GM18951 (cell line): ENCODE data around the gene TBX3.

Experiments used
- POLR2A ChIP-seq: IDR thresholded peaks from 4 replicates; pipeline ENCODE4 v1.6.1; 2011; ENCODE audit warnings: mild to moderate bottlenecking; ENCODE audit not compliant: insufficient read length, insufficient read depth; ENCODE audit errors: extremely low read depth
- in situ Hi-C: fragments of 300-500 bp; cut with MboI; formaldehyde crosslinking; loops from one replicate; pipeline ENCODE4 v1.12.0; 2022; ENCODE audit warnings: low sequenced_read_pairs, mixed read lengths, inconsistent platforms; ENCODE audit not compliant: unreplicated experiment

TBX3 gene

GRCh38 chr12:114667669-114668150 is 16.3 kb downstream of the TBX3 start:
- in situ Hi-C loops: loop anchor here (25.0 kb wide), 1 partner anchor 1095 kb away; no protein-coding TSS in a partner anchor
- TF ChIP-seq POLR2A: no peak

- in situ Hi-C loops: loop anchor here (25.0 kb wide), 1 partner anchor 1095 kb away; no protein-coding TSS in a partner anchor
- TF ChIP-seq POLR2A: no peak
Measured at GRCh38 chr12:114666746-114667668, 17.0 kb downstream of the TBX3 start.

DNA sequence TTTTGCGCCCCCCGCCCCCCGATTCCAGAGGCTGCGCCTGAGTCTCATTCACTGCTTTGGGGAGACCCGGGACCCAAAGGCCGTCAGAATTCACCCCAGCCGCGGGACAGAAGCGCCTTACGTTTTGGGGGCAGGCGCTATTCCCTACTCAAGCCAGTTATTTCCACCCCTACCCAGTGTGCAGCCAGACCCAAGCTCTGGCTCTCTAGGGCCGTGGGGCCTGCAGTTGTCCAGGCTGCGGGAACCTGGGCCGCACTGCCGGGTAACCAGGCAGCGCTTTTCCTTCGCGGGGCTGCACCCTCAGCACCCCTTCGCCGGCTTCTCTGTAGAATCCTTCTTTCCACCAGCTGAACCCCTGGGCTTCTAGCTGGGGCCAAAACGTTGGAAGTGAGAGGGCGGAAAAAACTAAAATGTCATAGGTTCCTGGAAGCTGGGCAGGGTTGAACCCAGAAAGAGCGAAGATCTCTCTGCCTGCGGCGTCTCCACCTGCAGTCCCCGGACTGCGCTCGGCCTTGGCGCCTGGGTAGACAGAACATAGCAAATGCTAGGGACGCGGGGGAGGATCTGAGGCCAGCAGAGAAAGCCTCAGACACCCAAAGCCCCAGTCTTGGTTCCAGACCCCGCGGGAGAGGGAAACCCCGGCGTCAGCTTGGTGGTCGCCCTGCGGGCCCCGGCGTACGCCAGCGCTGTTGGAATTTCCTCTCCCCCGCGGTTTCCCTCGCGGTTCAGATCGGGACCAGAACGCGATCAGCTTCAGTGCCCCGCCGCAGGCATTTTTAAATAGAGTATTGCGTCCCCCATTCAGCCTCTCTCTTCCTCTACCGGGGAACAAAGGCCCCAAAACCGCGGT is 18.3 kb downstream of the TBX3 start:
- in situ Hi-C loops: loop anchor here (25.0 kb wide), 1 partner anchor 1097 kb away; no protein-coding TSS in a partner anchor
- no peak for TF ChIP-seq POLR2A

DNA sequence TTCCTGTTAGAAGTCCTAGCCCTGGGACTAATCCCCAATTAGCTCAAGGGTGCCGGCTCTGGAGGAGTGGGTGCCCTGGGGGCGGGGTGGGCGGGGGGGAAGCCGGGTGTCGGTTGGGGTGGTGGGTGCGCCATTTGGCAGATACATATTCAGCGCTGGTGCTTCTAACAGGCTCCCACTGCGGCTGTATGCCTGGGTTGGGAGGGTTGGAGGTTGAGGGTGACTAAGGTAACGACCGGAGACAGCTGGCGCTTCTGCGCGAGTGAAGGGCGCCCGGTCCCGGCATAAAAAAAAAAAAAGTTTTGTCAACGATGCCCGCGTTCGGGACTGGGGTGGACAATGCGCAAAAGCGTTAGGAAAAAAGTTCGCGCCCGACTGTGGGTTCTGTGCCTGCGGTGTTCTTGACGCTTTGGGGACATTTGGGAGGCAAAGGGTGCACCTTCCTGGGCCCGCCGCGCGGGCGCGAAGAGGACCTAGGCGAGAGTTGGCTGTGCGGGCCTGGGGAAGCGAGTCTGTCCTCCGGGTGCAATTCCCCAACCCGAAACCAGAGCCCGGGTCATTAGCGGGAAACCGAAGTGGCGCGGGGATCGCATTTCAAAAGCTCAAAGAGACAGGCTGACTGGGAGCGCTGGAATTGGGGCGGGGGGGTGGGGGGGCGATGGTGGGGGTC is 19.2 kb downstream of the TBX3 start:
- in situ Hi-C loops: loop anchor here (25.0 kb wide), 1 partner anchor 1098 kb away; no protein-coding TSS in a partner anchor
- TF ChIP-seq POLR2A: no peak

- in situ Hi-C loops: loop anchor here (25.0 kb wide), 1 partner anchor 1100 kb away; no protein-coding TSS in a partner anchor
Measured at GRCh38 chr12:114662512-114663177, 21.3 kb downstream of the TBX3 start.

GRCh38 chr12:114661245-114661644 is 22.7 kb downstream of the TBX3 start:
- in situ Hi-C loops: loop anchor here (25.0 kb wide), 1 partner anchor 1101 kb away; no protein-coding TSS in a partner anchor
- TF ChIP-seq POLR2A: no peak

More at GRCh38 chr12:114662512-114663177, 21.3 kb downstream of the TBX3 start:
- TF ChIP-seq POLR2A: no peak

- TF ChIP-seq POLR2A: no peak
- in situ Hi-C loops: loop anchor here (25.0 kb wide), 1 partner anchor 1103 kb away; no protein-coding TSS in a partner anchor
Measured at GRCh38 chr12:114659084-114659483, 24.9 kb downstream of the TBX3 start.

- in situ Hi-C loops: loop anchor here (25.0 kb wide), 1 partner anchor 1104 kb away; no protein-coding TSS in a partner anchor
Measured at GRCh38 chr12:114658002-114658441, 26.0 kb downstream of the TBX3 start.

GRCh38 chr12:114657597-114657920 is 26.4 kb downstream of the TBX3 start:
- in situ Hi-C loops: loop anchor here (25.0 kb wide), 1 partner anchor 1105 kb away; no protein-coding TSS in a partner anchor
- no peak for TF ChIP-seq POLR2A

More at GRCh38 chr12:114658002-114658441, 26.0 kb downstream of the TBX3 start:
- TF ChIP-seq POLR2A: no peak

DNA sequence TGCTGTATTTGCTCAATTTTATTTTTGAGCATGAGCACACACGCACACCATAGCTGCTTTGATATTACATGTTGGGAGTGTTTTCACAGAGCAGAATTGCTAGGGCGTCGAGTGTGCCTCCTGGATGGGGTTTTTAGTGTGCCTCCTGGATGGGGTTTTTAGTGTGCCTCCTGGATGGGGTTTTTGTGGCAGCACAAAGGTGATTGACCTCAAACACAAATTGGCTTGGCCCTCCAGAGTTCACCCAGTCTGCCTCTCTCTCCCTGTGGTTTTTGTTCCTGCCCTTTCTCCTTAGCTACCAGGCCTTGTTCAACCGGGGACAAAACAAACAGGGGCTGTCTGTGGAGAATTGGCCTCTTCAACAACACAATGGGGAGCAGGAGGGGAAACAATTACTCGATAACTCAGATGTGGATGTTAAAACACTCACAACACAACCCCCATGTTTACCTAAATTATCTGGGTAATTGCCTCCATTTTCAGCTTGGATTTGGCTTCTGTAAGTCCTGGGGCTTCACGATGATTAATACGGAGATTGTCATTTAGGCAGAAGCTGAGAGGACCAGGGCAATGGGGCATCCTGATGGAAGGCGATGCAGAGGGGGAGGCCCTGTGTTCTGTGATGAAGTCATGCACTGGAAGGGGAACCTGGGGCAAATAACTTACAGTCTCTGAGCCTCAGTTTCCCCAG is 26.9 kb downstream of the TBX3 start:
- in situ Hi-C loops: loop anchor here (25.0 kb wide), 1 partner anchor 1105 kb away; no protein-coding TSS in a partner anchor
- TF ChIP-seq POLR2A: no peak

DNA sequence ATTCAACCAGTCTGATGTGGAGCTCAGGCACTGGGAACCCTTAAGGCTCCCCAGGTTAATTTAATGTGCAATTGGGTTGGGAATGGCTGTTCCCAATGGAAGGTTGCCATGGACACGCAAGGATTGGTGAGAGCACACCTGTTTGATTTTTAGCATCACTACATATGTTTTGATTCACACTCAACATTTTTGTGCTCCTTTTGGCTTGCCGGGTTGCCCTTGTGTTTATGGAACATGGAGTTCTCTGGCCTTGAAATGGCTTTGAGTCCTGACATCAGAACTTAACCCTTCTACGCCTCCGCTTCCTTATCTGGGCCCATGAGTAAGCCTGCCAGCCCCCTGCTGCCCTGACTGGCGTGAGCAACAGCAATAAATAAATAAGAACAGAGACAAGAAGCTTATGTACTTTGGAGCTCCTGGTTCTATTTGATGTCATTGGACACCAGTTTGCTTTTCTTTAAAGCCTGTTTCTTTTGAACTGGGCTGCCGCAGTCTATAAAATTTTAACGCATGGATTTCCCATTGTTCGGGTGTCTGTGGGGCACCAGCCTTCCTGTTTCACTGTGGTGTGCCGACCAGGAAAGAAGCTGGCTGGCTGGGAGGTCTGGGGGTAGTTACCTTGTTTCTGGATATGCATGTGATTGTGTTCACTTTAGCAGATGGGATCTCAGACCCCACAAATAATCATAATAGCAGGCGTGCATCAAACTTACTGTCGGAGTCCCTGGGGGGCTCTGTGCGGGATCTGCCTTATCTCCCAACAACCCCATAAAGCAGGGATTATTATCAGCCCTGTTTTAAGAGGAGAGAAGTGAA is 27.8 kb downstream of the TBX3 start:
- in situ Hi-C loops: loop anchor here (25.0 kb wide), 1 partner anchor 1106 kb away; no protein-coding TSS in a partner anchor
- TF ChIP-seq POLR2A: no peak
